GM10266 (cell line): ENCODE data around the gene MRPL42.

ENCODE experiments used
- DNase-seq: peaks from one replicate; pipeline ENCODE4 v3.0.0; 2012; ENCODE audit errors: extremely low spot score
- CTCF ChIP-seq: IDR thresholded peaks from 2 replicates; pipeline ENCODE4 v1.5.1; 2012; ENCODE audit warnings: mild to moderate bottlenecking, low read depth; ENCODE audit not compliant: control insufficient read depth, insufficient read depth; ENCODE audit errors: missing control alignments

Gene MRPL42

GRCh38 chr12:93536111-93536765, 68.9 kb downstream of the MRPL42 start:
- no peak for TF ChIP-seq CTCF

GRCh38 chr12:93536766-93537488, 69.6 kb downstream of the MRPL42 start:
- no peak for DNase-seq
- no peak for TF ChIP-seq CTCF

More at GRCh38 chr12:93536111-93536765, 68.9 kb downstream of the MRPL42 start:
- DNase-seq = no peak

- DNase-seq = no peak
- TF ChIP-seq CTCF = no peak
Observed at GRCh38 chr12:93537769-93538168, 70.5 kb downstream of the MRPL42 start.

GRCh38 chr12:93539821-93540220, 72.5 kb downstream of the MRPL42 start:
- no peak for TF ChIP-seq CTCF
- no peak for DNase-seq

GRCh38 chr12:93540466-93540865, 73.2 kb downstream of the MRPL42 start:
- no peak for DNase-seq
- no peak for TF ChIP-seq CTCF

GRCh38 chr12:93541578-93542225, 74.4 kb downstream of the MRPL42 start:
- no peak for TF ChIP-seq CTCF
- no peak for DNase-seq

GRCh38 chr12:93547778-93548177, 80.5 kb downstream of the MRPL42 start:
- no peak for DNase-seq
- TF ChIP-seq CTCF = no peak
